NOMO-1 treated with DMSO at 0.1 percent for 48 hours (cell line): ENCODE measurements around the gene SAMD4A.

ENCODE experiments used
- DNase-seq: peaks from one replicate; lab custom pipeline; 2025; ENCODE audit not compliant: unreplicated experiment; lab: John Stamatoyannopoulos, UW

SAMD4A gene

GRCh38 chr14:54652188-54652587, 85.3 kb downstream of the SAMD4A start:
- no peak for DNase-seq

GRCh38 chr14:54652605-54653052, 85.7 kb downstream of the SAMD4A start:
- no peak for DNase-seq

- no peak for DNase-seq
These were observed 87.0 kb downstream of the SAMD4A start for GRCh38 chr14:54653712-54654469.

- DNase-seq, result no peak
These were observed 87.7 kb downstream of the SAMD4A start for GRCh38 chr14:54654605-54655004.

DNA sequence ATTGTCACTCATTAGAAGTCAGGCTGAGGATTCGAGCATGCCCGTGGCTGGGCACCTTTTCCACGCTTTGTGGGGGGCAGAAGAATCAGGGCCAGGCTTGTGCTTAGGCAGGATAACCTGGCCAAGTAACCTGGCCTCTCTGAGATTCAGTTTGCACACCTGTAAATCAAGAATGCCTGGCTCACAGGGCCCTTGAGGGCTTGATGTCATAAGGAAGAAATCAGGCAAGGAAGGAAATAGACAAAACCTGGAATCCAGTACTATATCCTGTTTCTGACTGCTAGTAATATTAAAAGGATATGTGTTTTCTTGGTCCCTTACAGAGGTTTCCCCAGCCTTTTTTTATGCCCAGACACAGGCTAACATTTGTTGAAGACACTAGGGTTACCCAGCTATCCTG, 91.9 kb downstream of the SAMD4A start:
- DNase-seq, result no peak

DNA sequence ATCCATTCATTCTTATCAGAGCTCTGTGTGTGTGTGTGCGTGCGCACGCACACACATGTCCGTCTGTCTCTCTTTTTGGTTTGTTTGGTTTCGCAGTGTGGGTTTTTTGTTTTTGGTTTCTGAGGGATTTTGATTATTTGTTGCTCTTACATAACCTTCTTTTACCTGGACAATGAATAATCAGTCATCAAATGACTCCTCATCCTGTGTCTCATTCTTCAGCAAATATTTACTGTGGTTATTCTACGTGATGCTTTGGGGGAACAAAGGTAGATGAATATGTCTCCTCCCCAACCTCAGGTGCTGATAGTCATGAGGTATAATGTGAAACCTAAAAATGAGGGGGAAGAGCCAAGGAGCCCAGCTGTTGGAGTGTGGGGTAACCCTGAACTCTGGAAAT, 92.4 kb downstream of the SAMD4A start:
- no peak for DNase-seq

DNA sequence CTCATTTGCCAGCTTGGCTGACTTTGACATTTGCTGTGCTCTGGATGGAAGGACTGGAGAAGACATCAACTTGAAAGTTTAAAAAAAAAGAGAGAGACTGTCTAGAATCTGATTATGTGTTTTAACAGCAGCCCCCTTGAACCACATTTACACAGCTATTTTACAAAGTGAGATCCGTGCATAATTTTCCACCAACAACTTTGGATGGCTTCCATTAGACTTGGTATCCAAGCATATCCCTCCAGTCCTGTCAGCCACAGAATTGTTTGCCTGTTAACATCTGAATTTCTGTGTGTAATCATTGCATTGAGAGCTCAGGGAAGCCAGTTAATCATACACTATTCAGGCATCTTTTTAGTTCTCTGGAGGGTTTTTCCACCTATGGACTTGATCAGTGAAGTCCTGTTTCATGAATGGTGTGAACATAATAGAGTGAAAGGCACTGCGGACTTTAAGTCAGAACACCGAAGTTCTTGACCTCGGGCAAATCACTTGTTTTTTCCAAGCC, 93.7 kb downstream of the SAMD4A start:
- no peak for DNase-seq

GRCh38 chr14:54662491-54663133, 95.7 kb downstream of the SAMD4A start:
- no peak for DNase-seq

- DNase-seq, result no peak
These were observed 98.0 kb downstream of the SAMD4A start for GRCh38 chr14:54664961-54665360.

DNA sequence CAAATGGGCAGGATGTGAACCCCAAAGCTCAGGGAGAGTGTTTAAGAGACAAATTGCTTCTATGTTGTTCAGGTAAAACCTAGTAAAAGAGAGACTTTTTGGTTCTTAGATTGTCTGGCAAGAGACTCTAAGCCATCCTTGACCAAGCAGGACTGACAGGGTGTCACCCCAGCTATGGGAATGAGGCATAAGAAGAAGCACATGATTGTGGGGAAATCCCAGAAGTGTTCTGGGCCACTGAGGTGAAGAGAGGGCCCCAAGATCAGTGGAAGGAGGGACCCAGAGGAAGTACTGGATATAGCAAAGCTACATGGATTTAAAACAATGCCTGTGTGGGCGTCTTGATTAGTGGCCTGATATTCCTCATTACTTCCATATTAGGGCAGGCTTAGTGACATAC, 99.0 kb downstream of the SAMD4A start:
- DNase-seq, result no peak

- DNase-seq, result no peak
These were observed 100.3 kb downstream of the SAMD4A start for GRCh38 chr14:54667026-54667744.

- no peak for DNase-seq
These were observed 100.8 kb downstream of the SAMD4A start for GRCh38 chr14:54667764-54668163.

DNA sequence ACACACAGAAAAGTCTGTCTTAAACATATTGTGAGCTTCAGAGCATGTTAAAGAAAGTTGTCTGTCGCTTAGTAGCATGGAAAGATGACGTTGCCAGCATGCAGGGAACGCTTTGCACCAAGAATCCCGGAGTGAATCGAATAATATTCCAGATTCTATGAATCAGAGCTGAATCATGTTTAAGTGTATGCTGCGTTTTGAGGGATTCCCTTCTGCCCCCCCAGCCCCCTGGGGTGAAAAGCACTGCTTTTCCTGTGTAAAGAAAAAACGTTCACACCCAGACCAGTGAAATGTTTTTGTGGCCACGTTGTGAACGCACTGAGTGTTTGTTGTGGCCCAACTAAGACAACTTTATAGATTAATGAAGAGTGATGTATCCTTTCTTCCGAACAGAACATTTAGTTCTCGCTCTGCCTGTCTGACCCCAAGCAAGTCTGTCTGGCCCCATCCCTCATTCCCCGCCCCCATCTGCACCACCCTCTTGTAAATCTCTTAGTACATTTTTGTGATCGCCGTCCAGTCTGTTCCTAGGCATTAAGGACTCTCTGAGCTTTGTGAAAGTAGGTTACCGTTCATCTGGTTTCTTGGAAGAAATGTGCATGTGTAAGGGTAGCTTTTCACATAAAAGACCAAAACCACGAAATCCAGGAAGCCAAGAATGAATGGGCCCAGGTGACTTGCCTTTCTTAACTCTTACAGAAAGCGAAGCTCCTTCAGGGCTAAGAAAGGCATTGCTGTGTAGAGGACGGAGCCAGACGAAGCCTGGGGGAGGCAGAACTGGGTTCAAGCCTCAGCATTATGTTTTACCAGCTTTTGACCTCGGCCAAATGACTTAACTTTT, 103.0 kb downstream of the SAMD4A start:
- DNase-seq, result no peak

DNA sequence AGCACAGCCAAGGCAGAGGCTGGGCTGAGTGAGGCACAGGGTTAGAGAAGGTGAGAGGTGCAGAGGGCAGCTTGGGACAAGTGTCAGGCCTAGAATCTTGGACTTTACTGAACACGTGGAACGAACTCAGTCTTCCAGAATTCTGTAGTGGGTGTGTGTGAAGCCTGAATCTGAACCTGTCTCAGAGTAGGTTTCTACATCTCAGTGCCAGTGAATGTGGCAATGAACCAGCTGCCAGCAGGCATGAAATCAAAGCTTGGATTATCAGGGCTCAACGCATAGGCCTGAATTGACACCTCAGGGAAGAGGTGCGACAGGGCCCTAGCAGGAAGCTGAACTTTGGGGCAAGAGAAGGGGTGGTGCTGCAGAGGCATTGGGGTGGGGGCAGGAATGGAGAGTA, 104.6 kb downstream of the SAMD4A start:
- no peak for DNase-seq

DNA sequence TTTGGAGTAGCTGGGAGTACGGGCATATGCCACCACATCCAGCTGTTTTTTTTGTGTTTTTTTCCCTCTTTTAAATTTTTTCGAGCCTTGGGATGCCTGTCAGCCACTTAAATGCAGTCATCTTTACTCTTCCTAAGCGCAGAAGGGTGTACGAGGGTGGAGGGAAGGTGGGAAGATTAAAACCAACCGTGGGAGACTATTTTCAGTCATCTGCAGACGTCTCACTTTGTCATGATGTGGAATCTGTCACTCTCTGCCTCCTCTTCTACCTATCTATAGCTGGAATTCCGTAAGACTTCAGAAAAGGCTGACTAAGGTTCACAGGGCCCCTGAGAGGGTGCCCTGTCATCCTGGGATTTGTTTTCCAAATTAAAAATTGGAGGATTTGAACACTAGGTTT, 105.3 kb downstream of the SAMD4A start:
- DNase-seq, result no peak

- DNase-seq, result no peak
These were observed 105.8 kb downstream of the SAMD4A start for GRCh38 chr14:54672688-54673087.

DNA sequence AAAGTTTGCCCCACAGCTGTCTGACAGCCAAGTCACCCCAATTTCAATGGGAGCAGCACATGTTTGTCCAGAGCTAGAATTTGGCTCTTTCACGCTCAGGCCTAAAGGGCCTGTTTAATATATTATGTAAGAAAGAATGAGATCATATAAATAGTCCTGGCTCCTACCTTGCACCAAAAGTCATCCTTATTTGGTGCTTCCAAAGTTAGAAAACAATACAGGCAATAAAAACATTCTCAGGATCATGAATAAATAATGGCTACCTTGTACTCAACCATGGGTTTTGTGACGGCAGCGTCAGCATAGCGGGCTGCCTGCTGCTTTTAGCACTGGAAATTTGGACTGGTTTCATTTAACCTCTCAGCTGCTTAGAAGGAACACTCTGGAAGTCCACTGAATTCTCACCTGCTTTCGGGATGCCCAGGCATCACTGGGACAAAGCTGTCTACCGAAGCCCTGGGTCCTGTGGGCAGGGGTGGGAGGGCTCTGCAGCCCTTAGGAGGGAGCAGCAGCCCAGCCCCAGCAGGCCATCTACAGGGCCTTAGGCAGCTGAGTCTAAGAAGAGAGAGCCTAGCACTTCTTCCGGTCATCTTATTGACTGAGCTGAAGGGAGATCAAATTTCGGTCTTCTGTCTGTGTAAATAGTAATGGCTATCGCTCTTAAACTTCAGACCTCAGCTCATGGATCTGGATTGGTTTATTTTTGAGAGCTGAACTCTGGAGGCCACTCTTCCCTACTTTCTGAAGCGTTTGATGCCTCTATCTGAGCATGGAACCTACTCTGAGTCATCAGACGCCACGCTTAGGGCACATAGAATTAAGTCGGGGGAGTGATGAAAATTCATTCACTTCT, 106.5 kb downstream of the SAMD4A start:
- DNase-seq, result no peak

GRCh38 chr14:54674046-54674741, 107.3 kb downstream of the SAMD4A start:
- DNase-seq, result no peak
